WTC11 (cell line): ENCODE data around the gene TAF3. TPM values are rescaled to one million over a fixed set of nuclear protein-coding genes. Genes with fewer than 3 reads are reported as not detected.

Source experiments
- ATAC-seq: fragments of 200-7000 bp; cut with Tn5 transposase; 2 replicates; pipeline ENCODE4 v1.10.0; 2021; ENCODE audit warnings: mild to moderate bottlenecking, moderate library complexity
- CTCF ChIA-PET: fragments of 300-600 bp; sonication (Branson Sonifier 250); formaldehyde crosslinking; loops from one replicate; lab custom pipeline; 2021; ENCODE audit warnings: antibody characterized with exemption; lab: Charles Lee
- POLR2A ChIA-PET: fragments of 350-600 bp; sonication (Branson Sonifier 250); formaldehyde crosslinking; loops from one replicate; lab custom pipeline; 2021; ENCODE audit warnings: antibody characterized with exemption; lab: Charles Lee
- DNase-seq: peaks from one replicate; pipeline ENCODE4 v3.0.0; 2021; ENCODE audit warnings: low spot score
- H3K27ac Mint-ChIP-seq: 2 replicates; pipeline ENCODE4 v1.8.0; 2021; ENCODE audit warnings: mixed read lengths
- H3K27me3 Mint-ChIP-seq: 2 replicates; pipeline ENCODE4 v1.8.0; 2021; ENCODE audit warnings: low read depth, mild to moderate bottlenecking, moderate library complexity, mixed read lengths
- H3K36me3 Mint-ChIP-seq: 2 replicates; pipeline ENCODE4 v1.8.0; 2021; ENCODE audit warnings: mixed read lengths
- H3K4me1 Mint-ChIP-seq: 2 replicates; pipeline ENCODE4 v1.8.0; 2022; ENCODE audit warnings: mixed read lengths
- H3K4me3 Mint-ChIP-seq: 2 replicates; pipeline ENCODE4 v1.8.0; 2021; ENCODE audit warnings: mild to moderate bottlenecking, moderate library complexity, mixed read lengths
- H3K9me3 Mint-ChIP-seq: 2 replicates; pipeline ENCODE4 v1.8.0; 2021; ENCODE audit warnings: mixed read lengths
- ARID4B ChIP-seq: sonication (generic); formaldehyde crosslinking; IDR thresholded peaks from 2 replicates; pipeline ENCODE4 v1.8.0; 2023; ENCODE audit warnings: missing genetic modification reagents, mild to moderate bottlenecking, borderline replicate concordance
- CDX4 ChIP-seq: fragments of 250-450 bp; sonication (Bioruptor Pico); IDR thresholded peaks from 2 replicates; pipeline ENCODE4 v1.9.0; 2021; ENCODE audit warnings: moderate library complexity, mild to moderate bottlenecking, inconsistent platforms, borderline replicate concordance
- CTCF ChIP-seq: fragments of 200-600 bp; IDR thresholded peaks from 2 replicates; pipeline ENCODE4 v1.8.0; 2022; ENCODE audit warnings: antibody characterized with exemption
- ETV6 ChIP-seq: sonication (generic); formaldehyde crosslinking; IDR thresholded peaks from 2 replicates; pipeline ENCODE4 v1.8.1; 2022; ENCODE audit warnings: mild to moderate bottlenecking, missing genetic modification reagents
- GRHL2 ChIP-seq: fragments of 250-450 bp; sonication (Bioruptor Pico); IDR thresholded peaks from 2 replicates; pipeline ENCODE4 v1.8.0; 2022; ENCODE audit warnings: mild to moderate bottlenecking, moderate library complexity; ENCODE audit not compliant: insufficient replicate concordance, severe bottlenecking
- GTF2I ChIP-seq: fragments of 250-450 bp; sonication (Bioruptor Pico); conservative IDR thresholded peaks from 2 replicates; pipeline ENCODE4 v1.4.0; 2021; ENCODE audit warnings: mild to moderate bottlenecking
- KAT7 ChIP-seq: sonication (generic); formaldehyde crosslinking; IDR thresholded peaks from 2 replicates; pipeline ENCODE4 v1.8.1; 2023; ENCODE audit warnings: missing genetic modification reagents, mild to moderate bottlenecking, borderline replicate concordance
- MAX ChIP-seq: sonication (generic); formaldehyde crosslinking; IDR thresholded peaks from 2 replicates; pipeline ENCODE4 v1.8.0; 2022; ENCODE audit warnings: mild to moderate bottlenecking, missing genetic modification reagents
- MXD4 ChIP-seq: fragments of 250-450 bp; sonication (Bioruptor Pico); IDR thresholded peaks from 2 replicates; pipeline ENCODE4 v1.8.0; 2021; ENCODE audit warnings: mild to moderate bottlenecking, moderate library complexity, borderline replicate concordance
- SOX15 ChIP-seq: fragments of 250-450 bp; sonication (Bioruptor Pico); IDR thresholded peaks from 2 replicates; pipeline ENCODE4 v1.9.0; 2021; ENCODE audit warnings: mild to moderate bottlenecking
- STAT6 ChIP-seq: sonication (generic); formaldehyde crosslinking; conservative IDR thresholded peaks from 2 replicates; pipeline ENCODE4 v1.8.1; 2023; ENCODE audit warnings: mild to moderate bottlenecking, low read depth, missing genetic modification reagents, moderate library complexity
- TP53 ChIP-seq: sonication (generic); formaldehyde crosslinking; IDR thresholded peaks from 2 replicates; pipeline ENCODE4 v1.8.1; 2023; ENCODE audit warnings: mild to moderate bottlenecking, missing genetic modification reagents
- ZBTB43 ChIP-seq: sonication (generic); formaldehyde crosslinking; IDR thresholded peaks from 2 replicates; pipeline ENCODE4 v1.8.1; 2023; ENCODE audit warnings: mild to moderate bottlenecking, missing genetic modification reagents
- ZNF232 ChIP-seq: sonication (generic); formaldehyde crosslinking; IDR thresholded peaks from 2 replicates; pipeline ENCODE4 v1.8.0; 2022; ENCODE audit warnings: mild to moderate bottlenecking, missing genetic modification reagents
- ZNF263 ChIP-seq: sonication (generic); formaldehyde crosslinking; IDR thresholded peaks from 2 replicates; pipeline ENCODE4 v1.8.1; 2022; ENCODE audit warnings: low read depth, mild to moderate bottlenecking, moderate library complexity, missing genetic modification reagents
- ZNF281 ChIP-seq: sonication (generic); formaldehyde crosslinking; IDR thresholded peaks from 2 replicates; pipeline ENCODE4 v1.8.0; 2023; ENCODE audit warnings: mild to moderate bottlenecking, missing genetic modification reagents
- ZNF396 ChIP-seq: fragments of 250-450 bp; sonication (Bioruptor Pico); IDR thresholded peaks from 2 replicates; pipeline ENCODE4 v1.8.0; 2021; ENCODE audit warnings: mild to moderate bottlenecking, moderate library complexity, borderline replicate concordance
- total RNA-seq: library from RNA; stranded (reverse); gene quantifications from 3 replicates; pipeline ENCODE4 v1.2.3, GENCODE V29; 2021

Gene TAF3
- total RNA-seq, 1 experiment from 2014 or later = 8.9 TPM

GRCh38 chr10:7950981-7951847, 132.9 kb downstream of the TAF3 start (continued):
- no peak for TF ChIP-seq ZBTB43 (CRISPR knock-in tag)

- no peak overlapping the region for H3K4me3 Mint-ChIP-seq
- no peaks in the 10 kb centered on the region for H3K9me3 Mint-ChIP-seq
- no peaks in the 10 kb centered on the region for H3K27me3 Mint-ChIP-seq
- DNase-seq (no peak), ATAC-seq (no peak)
- no peak overlapping the region for H3K27ac Mint-ChIP-seq
- no peaks in the 10 kb centered on the region for H3K36me3 Mint-ChIP-seq
- peaks cover 14% of the 10 kb centered on the region for H3K4me1 Mint-ChIP-seq
- POLR2A ChIA-PET = no interaction called here
- CTCF ChIA-PET = no interaction called here
- no peak for TF ChIP-seq MAX
- no peak for TF ChIP-seq ZNF232
- TF ChIP-seq STAT6 (CRISPR knock-in tag) = no peak
- no peak for TF ChIP-seq SOX15 (CRISPR knock-in tag)
- TF ChIP-seq KAT7 (CRISPR knock-in tag) = no peak
- no peak for TF ChIP-seq ZNF281 (CRISPR knock-in tag)
- no peak for TF ChIP-seq ZNF263
- no peak for TF ChIP-seq GRHL2 (CRISPR knock-in tag)
- TF ChIP-seq MXD4 = no peak
- TF ChIP-seq GTF2I (CRISPR knock-in tag) = no peak
- no peak for TF ChIP-seq ZNF396 (CRISPR knock-in tag)
- no peak for TF ChIP-seq ETV6 (CRISPR knock-in tag)
- TF ChIP-seq TP53 (CRISPR knock-in tag) = no peak
Observed at GRCh38 chr10:7952266-7952665, 134.0 kb downstream of the TAF3 start.

GRCh38 chr10:7953447-7953846, 135.1 kb downstream of the TAF3 start:
- Mint-ChIP-seq H3K4me1 (peaks cover 7% of the 10 kb centered on the region), H3K36me3 (no peaks in the 10 kb centered on the region), H3K9me3 (no peaks in the 10 kb centered on the region), H3K27me3 (no peaks in the 10 kb centered on the region), H3K4me3 (no peak overlapping the region), H3K27ac (0 out of 2 replicates have a peak overlapping the region, but pooled peaks have one; percentile 25)
- ATAC-seq (no peak), DNase-seq (no peak)
- POLR2A ChIA-PET = no interaction called here
- CTCF ChIA-PET = no interaction called here
- no peak for TF ChIP-seq CTCF
- no peak for TF ChIP-seq CDX4
- no peak for TF ChIP-seq ARID4B (CRISPR knock-in tag)
